ENCODE measurements around the gene TSHZ2. TPM values are rescaled to one million over a fixed set of nuclear protein-coding genes. Genes with fewer than 3 reads are reported as not detected.

Gene TSHZ2
- total RNA-seq, 1 experiment from 2014 or later: 0.20 TPM

DNA sequence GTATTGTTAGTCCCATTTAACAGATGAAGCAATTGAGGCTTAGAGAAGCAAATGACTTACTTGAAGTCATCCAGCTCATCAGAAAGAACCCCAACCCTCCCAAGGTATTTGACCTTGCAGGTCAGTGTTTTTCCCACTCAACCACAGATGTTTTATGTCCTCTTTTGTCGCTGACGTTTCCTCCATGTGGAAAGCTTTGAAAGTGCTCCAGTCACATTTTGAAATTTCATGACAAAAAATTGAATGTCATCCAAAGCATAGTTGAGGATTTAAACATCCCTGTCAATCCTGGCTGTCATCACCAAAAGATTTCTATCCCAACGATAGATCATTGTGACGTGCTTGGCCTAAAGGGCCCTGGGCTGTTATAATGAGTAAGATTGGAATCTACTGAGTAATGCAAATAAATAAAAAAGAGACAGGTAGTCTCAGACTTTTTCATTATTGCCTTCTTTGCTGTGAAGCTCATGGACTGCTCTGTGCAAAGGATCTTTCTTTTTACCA lies 102.7 kb downstream of the TSHZ2 start (continued):
- TF ChIP-seq, protein P1, sequence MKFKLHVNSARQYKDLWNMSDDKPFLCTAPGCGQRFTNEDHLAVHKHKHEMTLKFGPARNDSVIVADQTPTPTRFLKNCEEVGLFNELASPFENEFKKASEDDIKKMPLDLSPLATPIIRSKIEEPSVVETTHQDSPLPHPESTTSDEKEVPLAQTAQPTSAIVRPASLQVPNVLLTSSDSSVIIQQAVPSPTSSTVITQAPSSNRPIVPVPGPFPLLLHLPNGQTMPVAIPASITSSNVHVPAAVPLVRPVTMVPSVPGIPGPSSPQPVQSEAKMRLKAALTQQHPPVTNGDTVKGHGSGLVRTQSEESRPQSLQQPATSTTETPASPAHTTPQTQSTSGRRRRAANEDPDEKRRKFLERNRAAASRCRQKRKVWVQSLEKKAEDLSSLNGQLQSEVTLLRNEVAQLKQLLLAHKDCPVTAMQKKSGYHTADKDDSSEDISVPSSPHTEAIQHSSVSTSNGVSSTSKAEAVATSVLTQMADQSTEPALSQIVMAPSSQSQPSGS (CRISPR knock-in tag; IDR thresholded peaks at IDR 0.05; ENCODE audit: borderline replicate concordance, low read depth): no peak
- no peak for TF ChIP-seq RELA (CRISPR knock-in tag; IDR thresholded peaks at IDR 0.05; ENCODE audit: borderline replicate concordance)
- TF ChIP-seq ESRRA (CRISPR knock-in tag; IDR thresholded peaks at IDR 0.05; ENCODE audit: borderline replicate concordance): no peak
- TF ChIP-seq SOX15 (CRISPR knock-in tag; IDR thresholded peaks at IDR 0.05): no peak
- no peak for TF ChIP-seq HMGA2 (CRISPR knock-in tag; IDR thresholded peaks at IDR 0.05)
- TF ChIP-seq, protein P2, sequence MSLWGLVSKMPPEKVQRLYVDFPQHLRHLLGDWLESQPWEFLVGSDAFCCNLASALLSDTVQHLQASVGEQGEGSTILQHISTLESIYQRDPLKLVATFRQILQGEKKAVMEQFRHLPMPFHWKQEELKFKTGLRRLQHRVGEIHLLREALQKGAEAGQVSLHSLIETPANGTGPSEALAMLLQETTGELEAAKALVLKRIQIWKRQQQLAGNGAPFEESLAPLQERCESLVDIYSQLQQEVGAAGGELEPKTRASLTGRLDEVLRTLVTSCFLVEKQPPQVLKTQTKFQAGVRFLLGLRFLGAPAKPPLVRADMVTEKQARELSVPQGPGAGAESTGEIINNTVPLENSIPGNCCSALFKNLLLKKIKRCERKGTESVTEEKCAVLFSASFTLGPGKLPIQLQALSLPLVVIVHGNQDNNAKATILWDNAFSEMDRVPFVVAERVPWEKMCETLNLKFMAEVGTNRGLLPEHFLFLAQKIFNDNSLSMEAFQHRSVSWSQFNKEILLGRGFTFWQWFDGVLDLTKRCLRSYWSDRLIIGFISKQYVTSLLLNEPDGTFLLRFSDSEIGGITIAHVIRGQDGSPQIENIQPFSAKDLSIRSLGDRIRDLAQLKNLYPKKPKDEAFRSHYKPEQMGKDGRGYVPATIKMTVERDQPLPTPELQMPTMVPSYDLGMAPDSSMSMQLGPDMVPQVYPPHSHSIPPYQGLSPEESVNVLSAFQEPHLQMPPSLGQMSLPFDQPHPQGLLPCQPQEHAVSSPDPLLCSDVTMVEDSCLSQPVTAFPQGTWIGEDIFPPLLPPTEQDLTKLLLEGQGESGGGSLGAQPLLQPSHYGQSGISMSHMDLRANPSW (CRISPR knock-in tag; conservative IDR thresholded peaks at IDR 0.05; ENCODE audit: low read depth): no peak
- no peak for TF ChIP-seq JUN (CRISPR knock-in tag; IDR thresholded peaks at IDR 0.05)

DNA sequence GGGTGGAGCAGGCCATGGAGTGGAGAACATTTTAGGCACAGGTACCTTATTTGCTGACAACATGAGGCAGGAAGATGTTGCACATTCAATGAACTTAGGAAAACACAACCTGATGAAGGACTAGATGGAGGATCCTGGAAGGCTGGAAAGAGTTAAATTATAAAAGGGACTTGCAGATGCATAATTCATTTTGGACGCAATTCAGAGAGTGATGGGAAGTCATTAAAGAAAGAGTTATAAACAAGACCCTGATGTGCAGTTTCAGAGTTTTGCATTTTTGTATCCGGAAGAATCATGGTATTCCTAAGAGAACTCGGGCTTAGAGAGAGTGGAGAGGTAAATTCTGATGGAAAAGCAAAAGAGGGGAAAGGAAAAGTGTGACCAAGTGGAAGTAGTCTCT lies 104.5 kb downstream of the TSHZ2 start:
- CTCF ChIA-PET: no interaction called here
- no peak for DNase-seq (ENCODE audit: low spot score)
- Mint-ChIP-seq H3K4me3 (no peak overlapping the region), H3K9me3 (no peaks in the 10 kb centered on the region), H3K4me1 (peaks cover 5% of the 10 kb centered on the region), H3K27ac (no peak overlapping the region), H3K27me3 (ENCODE audit: low read depth) (no peaks in the 10 kb centered on the region), H3K36me3 (no peaks in the 10 kb centered on the region)
- TF ChIP-seq, protein P3, sequence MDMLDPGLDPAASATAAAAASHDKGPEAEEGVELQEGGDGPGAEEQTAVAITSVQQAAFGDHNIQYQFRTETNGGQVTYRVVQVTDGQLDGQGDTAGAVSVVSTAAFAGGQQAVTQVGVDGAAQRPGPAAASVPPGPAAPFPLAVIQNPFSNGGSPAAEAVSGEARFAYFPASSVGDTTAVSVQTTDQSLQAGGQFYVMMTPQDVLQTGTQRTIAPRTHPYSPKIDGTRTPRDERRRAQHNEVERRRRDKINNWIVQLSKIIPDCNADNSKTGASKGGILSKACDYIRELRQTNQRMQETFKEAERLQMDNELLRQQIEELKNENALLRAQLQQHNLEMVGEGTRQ (CRISPR knock-in tag; IDR thresholded peaks at IDR 0.05): no peak
- TF ChIP-seq TEAD1 (CRISPR knock-in tag; IDR thresholded peaks at IDR 0.05) (no peak), ZNF263 (CRISPR knock-in tag; IDR thresholded peaks at IDR 0.05; ENCODE audit: low read depth) (no peak), HMGA2 (CRISPR knock-in tag; IDR thresholded peaks at IDR 0.05) (no peak), ZNF138 (CRISPR knock-in tag; conservative IDR thresholded peaks at IDR 0.05) (no peak)
- TF ChIP-seq, protein P4, sequence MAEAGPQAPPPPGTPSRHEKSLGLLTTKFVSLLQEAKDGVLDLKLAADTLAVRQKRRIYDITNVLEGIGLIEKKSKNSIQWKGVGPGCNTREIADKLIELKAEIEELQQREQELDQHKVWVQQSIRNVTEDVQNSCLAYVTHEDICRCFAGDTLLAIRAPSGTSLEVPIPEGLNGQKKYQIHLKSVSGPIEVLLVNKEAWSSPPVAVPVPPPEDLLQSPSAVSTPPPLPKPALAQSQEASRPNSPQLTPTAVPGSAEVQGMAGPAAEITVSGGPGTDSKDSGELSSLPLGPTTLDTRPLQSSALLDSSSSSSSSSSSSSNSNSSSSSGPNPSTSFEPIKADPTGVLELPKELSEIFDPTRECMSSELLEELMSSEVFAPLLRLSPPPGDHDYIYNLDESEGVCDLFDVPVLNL (CRISPR knock-in tag; IDR thresholded peaks at IDR 0.05; ENCODE audit: borderline replicate concordance, low read depth): no peak
- TF ChIP-seq, protein P5, sequence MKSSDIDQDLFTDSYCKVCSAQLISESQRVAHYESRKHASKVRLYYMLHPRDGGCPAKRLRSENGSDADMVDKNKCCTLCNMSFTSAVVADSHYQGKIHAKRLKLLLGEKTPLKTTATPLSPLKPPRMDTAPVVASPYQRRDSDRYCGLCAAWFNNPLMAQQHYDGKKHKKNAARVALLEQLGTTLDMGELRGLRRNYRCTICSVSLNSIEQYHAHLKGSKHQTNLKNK (CRISPR knock-in tag; IDR thresholded peaks at IDR 0.05): no peak
- TF ChIP-seq, protein P6, sequence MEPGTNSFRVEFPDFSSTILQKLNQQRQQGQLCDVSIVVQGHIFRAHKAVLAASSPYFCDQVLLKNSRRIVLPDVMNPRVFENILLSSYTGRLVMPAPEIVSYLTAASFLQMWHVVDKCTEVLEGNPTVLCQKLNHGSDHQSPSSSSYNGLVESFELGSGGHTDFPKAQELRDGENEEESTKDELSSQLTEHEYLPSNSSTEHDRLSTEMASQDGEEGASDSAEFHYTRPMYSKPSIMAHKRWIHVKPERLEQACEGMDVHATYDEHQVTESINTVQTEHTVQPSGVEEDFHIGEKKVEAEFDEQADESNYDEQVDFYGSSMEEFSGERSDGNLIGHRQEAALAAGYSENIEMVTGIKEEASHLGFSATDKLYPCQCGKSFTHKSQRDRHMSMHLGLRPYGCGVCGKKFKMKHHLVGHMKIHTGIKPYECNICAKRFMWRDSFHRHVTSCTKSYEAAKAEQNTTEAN (CRISPR knock-in tag; IDR thresholded peaks at IDR 0.05): no peak
- TF ChIP-seq, protein P7, sequence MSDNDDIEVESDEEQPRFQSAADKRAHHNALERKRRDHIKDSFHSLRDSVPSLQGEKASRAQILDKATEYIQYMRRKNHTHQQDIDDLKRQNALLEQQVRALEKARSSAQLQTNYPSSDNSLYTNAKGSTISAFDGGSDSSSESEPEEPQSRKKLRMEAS (CRISPR knock-in tag; IDR thresholded peaks at IDR 0.05): no peak
- POLR2A ChIA-PET: no interaction called here
- no peak for ATAC-seq

Measured in WTC11 (cell line).